Measurements from ENCODE around the gene GALNS. TPM values are rescaled to one million over a fixed set of nuclear protein-coding genes. Genes with fewer than 3 reads are reported as not detected.

GALNS gene
- total and polyA plus RNA-seq, 2 of the 4 experiments (the other 2 are of a cell fraction): 7.2 to 32.5 TPM

DNA sequence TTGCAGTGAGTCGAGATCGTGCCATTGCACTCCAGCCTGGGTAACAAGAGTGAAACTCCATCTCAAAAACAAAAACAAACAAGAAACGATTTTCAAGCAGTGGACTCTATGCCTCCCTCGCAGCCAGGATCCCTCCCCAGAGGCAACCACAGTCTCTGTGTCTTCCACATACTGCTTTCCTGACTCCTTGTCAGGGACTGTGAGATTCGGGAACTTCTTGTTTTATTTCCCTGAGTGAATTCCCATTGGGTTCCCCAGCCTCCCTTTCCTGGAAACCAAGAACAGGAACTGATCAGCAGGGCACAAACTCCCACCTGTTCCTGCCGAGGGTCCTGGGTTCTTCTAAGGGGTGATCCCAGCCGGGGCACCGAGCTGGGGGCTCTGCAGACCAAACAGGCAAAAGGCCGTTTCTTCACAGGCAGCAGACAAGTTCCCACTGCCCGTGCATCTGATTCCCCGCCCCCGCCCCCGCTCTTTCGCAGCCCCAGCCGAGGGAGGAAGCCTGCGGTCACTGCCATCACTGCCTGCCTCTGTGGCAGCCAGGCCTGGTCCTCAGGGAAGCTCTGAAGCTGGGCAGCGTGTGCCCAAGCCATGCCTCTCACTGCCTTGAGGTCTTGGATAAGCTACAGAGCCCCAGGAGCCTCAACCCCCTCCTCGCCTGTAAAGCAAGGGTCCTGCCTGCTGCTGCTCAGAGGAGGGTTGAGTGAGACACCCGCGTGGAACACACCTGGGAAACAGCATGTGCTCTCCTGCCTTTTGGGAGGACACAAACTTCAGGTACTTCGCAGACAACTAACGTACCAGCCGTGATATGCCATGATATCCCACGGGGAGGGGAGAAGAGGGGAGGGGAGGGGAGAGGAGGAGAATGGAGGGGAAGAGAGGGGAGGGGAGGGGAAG lies 66.2 kb downstream of the GALNS start:
- Histone ChIP-seq H4K5ac (ENCODE audit: low read depth, low read length) (peak overlapping the region; percentile 70; the same call in 1 of the 2 replicates), H4K20me1 (ENCODE audit: insufficient read depth, low read length) (peaks cover 2% of the 10 kb centered on the region), H4K8ac (ENCODE audit: low read depth in 2 of 2, low read length in 2 of 2) (peak overlapping the region; percentile 63 to 89; a peak in 3 of 4 replicates), H3K4ac (ENCODE audit: low read depth, low read length) (peak overlapping the region; percentile 93), H3K4me3 (ENCODE audit: insufficient read depth, low read depth, low read length) (no peak overlapping the region), H3K23ac (ENCODE audit: low read depth, low read length) (0 out of 2 replicates have a peak overlapping the region, but pooled peaks have one; percentile 66), H2AK9ac (replicated peaks; ENCODE audit: low read depth, low read length, poor library complexity) (peak overlapping the region; percentile 80), H2BK15ac (ENCODE audit: low read depth, low read length) (peak overlapping the region; percentile 70; the same call in 1 of the 3 replicates), H3K27ac (ENCODE audit: insufficient read depth, low read length) (no peak overlapping the region), H2AFZ (replicated peaks; ENCODE audit: low read length, poor library complexity) (peak overlapping the region; percentile 88), H3K79me1 (ENCODE audit: low read depth in 1 of 2, low read length in 2 of 2) (peaks cover 0 to 3% of the 10 kb centered on the region in 2 experiments; a peak in 2 of 4 replicates), H4K91ac (ENCODE audit: insufficient read depth, low read depth, low read length) (peak overlapping the region; percentile 70; the same call in 1 of the 2 replicates), H3K9me3 (ENCODE audit: control insufficient read depth, insufficient read depth, low read length) (no peaks in the 10 kb centered on the region), H3K14ac (replicated peaks; ENCODE audit: low read depth, low read length) (peak overlapping the region; percentile 66; the same call in 1 of the 2 replicates), H3K9ac (ENCODE audit: low read depth, low read length) (no peak overlapping the region; the same call in 1 of the 2 replicates), H3K4me2 (ENCODE audit: low read depth, low read length) (peak overlapping the region; percentile 59), H3K27me3 (ENCODE audit: control insufficient read depth, insufficient read depth, low read length) (peaks cover 2% of the 10 kb centered on the region; the same call in 1 of the 2 replicates), H2AK5ac (ENCODE audit: low read depth, low read length) (peak overlapping the region; percentile 88), H3K18ac (ENCODE audit: low read depth, low read length) (peak overlapping the region; percentile 75; the same call in 1 of the 2 replicates), H2BK20ac (ENCODE audit: low read depth, low read length) (peak overlapping the region; percentile 61; the same call in 1 of the 2 replicates), H3K4me1 (ENCODE audit: control insufficient read depth, insufficient read depth, low read length) (peaks cover 9% of the 10 kb centered on the region), H3K36me3 (ENCODE audit: control insufficient read depth, insufficient read depth, low read length) (no peaks in the 10 kb centered on the region), H3K56ac (ENCODE audit: extremely low read depth, insufficient read depth, low read length) (no peak overlapping the region), H3K9me1 (ENCODE audit: insufficient read depth, low read length) (no peaks in the 10 kb centered on the region), H2BK5ac (ENCODE audit: low read depth, low read length, poor library complexity, severe bottlenecking) (no peak overlapping the region), H2BK120ac (ENCODE audit: low read depth, low read length) (peak overlapping the region; percentile 47)
- no peak for TF ChIP-seq FOS (IDR thresholded peaks at IDR 0.05; ENCODE audit: low read depth, low read length)
- TF ChIP-seq, protein P1, sequence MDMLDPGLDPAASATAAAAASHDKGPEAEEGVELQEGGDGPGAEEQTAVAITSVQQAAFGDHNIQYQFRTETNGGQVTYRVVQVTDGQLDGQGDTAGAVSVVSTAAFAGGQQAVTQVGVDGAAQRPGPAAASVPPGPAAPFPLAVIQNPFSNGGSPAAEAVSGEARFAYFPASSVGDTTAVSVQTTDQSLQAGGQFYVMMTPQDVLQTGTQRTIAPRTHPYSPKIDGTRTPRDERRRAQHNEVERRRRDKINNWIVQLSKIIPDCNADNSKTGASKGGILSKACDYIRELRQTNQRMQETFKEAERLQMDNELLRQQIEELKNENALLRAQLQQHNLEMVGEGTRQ (IDR thresholded peaks at IDR 0.05; ENCODE audit: low read depth, low read length): no peak
- TF ChIP-seq RAD21 (IDR thresholded peaks at IDR 0.05; ENCODE audit: low read length): no peak
- no peak for TF ChIP-seq ELK1 (IDR thresholded peaks at IDR 0.05; ENCODE audit: borderline replicate concordance, low read depth, low read length)
- no peak for TF ChIP-seq SMC3 (IDR thresholded peaks at IDR 0.05; ENCODE audit: low read depth, low read length)
- peak; percentile 34; the same call in 1 of the 2 replicates for TF ChIP-seq BHLHE40 (IDR thresholded peaks at IDR 0.05; ENCODE audit: low read depth, low read length)
- no peak for TF ChIP-seq MAFK (IDR thresholded peaks at IDR 0.05; ENCODE audit: low read depth, low read length)
- TF ChIP-seq MXI1 (IDR thresholded peaks at IDR 0.05; ENCODE audit: borderline replicate concordance, low read depth, low read length): no peak
- TF ChIP-seq MAZ (IDR thresholded peaks at IDR 0.05; ENCODE audit: borderline replicate concordance, low read depth, low read length): peak; percentile 16; the same call in 1 of the 2 replicates
- dilution Hi-C loops (cut with HindIII; ENCODE audit: low sequenced_read_pairs, unreplicated experiment): no loop called here
- CTCF ChIA-PET: no interaction called here
- BruUV-seq (replicated peaks): no TSS peak
- DNase-seq (peak; percentile 24), ATAC-seq (ENCODE audit: low read depth) (peak; percentile 72)
- 28% methylated on average over 17 of the region's 24 CpGs; no CpG with 5 or more reads in 1 of the 2 experiments for WGBS, 2 experiments (ENCODE audit: extremely low coverage in 2 of 2, insufficient read length in 1 of 2)
- in situ Hi-C loops (cut with MboI; ENCODE audit: low sequenced_read_pairs): no loop called here
- POLR2A ChIA-PET (ENCODE audit: unreplicated experiment): no interaction called here
- intact Hi-C loops (cut with micrococcal nuclease): no loop called here

Measured in IMR-90 (cell line).